Measurements from ENCODE around the gene ALDOA.

Gene ALDOA

DNA sequence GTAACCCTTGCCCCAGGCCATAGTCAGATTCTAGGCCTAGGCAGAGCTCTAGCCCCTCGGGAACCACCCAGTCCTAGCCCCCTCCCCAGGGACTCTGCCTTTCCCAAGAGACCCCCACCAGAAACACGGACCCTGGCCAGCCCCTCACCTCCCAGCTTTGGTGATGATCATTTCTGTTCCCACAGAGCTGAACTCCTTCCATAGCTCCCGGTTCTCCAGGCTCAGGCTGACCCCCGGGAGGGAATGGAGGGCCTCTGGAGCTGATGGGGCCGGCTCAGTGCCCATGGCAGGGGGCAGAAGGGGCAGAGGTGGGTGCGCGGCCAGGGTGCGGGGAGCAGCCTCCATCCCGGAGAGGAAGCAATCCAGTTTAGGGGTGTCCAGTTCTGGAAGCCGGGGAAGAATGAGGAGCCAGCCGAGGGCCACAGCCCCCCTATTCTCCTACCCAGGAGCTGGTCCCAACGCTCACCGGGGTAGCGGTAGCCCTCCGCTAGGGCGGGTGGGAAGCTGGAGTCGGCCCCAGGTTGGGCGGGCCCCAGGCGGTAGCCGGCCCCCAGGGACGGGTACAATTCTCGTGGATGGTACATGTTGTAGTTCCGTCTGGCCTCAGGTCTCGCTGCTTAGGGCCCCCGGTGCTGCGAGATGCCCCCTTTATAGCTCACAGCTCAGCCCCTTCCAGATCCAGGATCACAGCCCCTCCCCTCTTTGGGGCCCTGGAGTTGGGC, 25.2 kb downstream of the ALDOA start:
- no peak overlapping the region for H3K4me3 ChIP-seq (replicated peaks; ENCODE audit: low read depth, low read length)
- TF ChIP-seq, protein P1, sequence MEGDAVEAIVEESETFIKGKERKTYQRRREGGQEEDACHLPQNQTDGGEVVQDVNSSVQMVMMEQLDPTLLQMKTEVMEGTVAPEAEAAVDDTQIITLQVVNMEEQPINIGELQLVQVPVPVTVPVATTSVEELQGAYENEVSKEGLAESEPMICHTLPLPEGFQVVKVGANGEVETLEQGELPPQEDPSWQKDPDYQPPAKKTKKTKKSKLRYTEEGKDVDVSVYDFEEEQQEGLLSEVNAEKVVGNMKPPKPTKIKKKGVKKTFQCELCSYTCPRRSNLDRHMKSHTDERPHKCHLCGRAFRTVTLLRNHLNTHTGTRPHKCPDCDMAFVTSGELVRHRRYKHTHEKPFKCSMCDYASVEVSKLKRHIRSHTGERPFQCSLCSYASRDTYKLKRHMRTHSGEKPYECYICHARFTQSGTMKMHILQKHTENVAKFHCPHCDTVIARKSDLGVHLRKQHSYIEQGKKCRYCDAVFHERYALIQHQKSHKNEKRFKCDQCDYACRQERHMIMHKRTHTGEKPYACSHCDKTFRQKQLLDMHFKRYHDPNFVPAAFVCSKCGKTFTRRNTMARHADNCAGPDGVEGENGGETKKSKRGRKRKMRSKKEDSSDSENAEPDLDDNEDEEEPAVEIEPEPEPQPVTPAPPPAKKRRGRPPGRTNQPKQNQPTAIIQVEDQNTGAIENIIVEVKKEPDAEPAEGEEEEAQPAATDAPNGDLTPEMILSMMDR (IDR thresholded peaks at IDR 0.05; ENCODE audit: low read length, missing control alignments): no peak
- DNase-seq (ENCODE audit: low read depth): no peak

DNA sequence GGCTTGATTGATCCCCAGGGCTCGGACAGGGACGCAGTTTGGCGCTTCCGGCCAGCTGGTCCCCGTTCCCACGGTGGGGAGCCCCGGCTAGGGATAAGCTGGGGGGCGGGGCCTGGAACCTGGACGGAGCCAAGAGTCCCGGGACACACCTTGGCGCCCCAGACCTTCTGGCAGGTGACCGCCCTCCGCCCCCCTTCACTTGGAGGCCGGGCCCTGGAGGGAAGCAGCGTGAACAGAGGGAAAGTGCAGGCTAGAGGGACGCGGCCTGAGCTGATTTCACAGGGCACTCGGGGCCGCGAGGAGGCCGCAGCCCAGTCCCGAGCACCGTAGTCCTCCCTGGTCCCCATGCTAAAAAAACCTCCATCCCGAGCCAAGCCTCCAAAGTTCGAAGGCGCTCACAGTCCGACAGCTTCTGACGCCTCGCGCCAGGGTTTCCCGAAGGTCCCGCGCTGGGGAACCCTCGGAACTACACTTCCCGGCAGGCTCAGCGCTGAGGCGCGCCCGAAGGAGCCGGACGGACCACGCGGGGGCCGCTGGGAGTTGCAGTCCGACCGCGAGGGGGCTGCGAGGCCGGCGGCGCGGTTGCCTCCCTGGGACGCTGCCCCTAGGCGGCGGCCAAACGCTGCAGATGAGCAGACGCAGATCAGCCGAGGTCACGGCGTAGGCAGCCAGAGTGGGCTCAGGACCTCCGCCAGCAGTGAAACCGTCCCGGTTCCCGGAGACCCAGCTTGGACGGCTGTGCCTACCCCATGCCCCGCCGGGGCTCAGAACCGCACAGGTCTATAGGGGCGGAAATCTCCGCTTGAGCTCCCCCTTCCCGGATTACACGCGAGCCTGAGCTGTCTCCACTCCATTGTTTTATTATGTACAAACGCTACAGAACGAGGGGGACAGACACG, 26.2 kb downstream of the ALDOA start, which contains the start of gene TBX6:
TBX6 (minus strand) TSS at position 451 of the 899 bp plus-strand sequence. CDS start 731 bp downstream, outside the sequence.
- TF ChIP-seq, protein P1 (IDR thresholded peaks at IDR 0.05; ENCODE audit: low read length, missing control alignments): peak; percentile 55
- DNase-seq (ENCODE audit: low read depth): peak; percentile 90
- peak within 1 kb of the TSS; percentile 50 for H3K4me3 ChIP-seq (replicated peaks; ENCODE audit: low read depth, low read length)

DNA sequence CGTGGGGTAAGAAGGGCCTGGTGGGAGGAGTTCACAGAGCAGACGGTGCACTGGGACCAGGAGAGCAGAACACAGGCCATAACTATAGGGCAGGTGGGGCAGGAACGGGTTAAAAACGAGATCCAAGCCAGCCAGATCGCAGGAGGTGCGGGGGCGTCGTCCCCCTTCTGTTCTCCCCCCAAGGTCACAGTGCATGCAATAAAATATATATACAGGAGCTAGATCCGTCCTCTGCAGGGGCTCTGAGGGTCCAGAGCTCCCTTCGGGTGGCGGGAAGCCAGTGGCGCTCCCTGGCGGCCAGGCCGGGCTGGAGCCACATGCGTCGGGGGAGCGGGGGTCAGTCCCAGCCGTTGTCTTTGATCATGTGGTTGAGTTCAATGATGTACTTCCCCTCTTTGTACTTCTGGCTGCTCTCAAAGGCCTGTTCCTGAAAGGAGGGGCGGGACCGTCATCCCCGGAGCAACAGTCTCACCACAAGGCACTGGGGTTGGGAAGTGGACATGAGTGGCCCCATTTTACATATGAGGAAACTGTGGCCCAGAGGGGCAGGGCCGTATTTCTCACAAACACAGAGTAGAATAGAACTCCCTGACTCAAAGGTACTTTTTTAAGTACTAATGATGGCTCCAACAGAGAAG, 26.9 kb downstream of the ALDOA start:
- H3K4me3 ChIP-seq (replicated peaks; ENCODE audit: low read depth, low read length): peak overlapping the region; percentile 46
- TF ChIP-seq, protein P1 (IDR thresholded peaks at IDR 0.05; ENCODE audit: low read length, missing control alignments): peak; percentile 64
- DNase-seq (ENCODE audit: low read depth): peak; percentile 83

DNA sequence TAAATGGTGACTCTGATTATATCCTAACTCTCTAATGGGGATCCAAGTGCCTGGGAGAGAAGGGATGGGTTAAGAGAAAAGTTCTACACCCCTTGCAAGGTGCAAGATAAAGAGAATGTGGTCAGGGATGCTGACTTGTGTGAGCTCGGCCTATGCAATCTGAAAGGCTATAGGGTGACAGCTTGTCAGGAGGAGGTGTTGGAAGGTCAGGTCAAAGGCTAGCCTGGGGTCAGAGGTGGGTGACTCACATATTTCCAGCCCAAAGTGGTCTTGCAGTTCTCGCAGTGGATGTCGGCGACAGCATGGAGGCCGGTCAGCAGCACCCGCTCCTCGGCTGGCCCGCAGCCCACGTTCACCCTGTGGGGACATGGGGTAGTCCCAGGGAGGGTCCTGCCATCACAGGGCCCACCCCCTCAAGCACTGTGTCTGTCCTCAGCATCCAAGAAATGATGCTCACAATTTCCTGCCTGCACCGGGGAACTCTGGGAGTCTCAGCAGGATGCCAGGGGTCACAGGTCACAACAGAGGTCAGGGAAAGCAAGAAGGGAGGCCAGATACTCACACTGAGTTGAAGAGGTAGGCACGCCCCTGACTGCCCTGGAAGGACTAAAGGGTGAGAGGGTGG, 29.1 kb downstream of the ALDOA start:
- TF ChIP-seq, protein P1 (IDR thresholded peaks at IDR 0.05; ENCODE audit: low read length, missing control alignments): no peak
- peak overlapping the region; percentile 80 for H3K4me3 ChIP-seq (replicated peaks; ENCODE audit: low read depth, low read length)
- DNase-seq (ENCODE audit: low read depth): no peak

DNA sequence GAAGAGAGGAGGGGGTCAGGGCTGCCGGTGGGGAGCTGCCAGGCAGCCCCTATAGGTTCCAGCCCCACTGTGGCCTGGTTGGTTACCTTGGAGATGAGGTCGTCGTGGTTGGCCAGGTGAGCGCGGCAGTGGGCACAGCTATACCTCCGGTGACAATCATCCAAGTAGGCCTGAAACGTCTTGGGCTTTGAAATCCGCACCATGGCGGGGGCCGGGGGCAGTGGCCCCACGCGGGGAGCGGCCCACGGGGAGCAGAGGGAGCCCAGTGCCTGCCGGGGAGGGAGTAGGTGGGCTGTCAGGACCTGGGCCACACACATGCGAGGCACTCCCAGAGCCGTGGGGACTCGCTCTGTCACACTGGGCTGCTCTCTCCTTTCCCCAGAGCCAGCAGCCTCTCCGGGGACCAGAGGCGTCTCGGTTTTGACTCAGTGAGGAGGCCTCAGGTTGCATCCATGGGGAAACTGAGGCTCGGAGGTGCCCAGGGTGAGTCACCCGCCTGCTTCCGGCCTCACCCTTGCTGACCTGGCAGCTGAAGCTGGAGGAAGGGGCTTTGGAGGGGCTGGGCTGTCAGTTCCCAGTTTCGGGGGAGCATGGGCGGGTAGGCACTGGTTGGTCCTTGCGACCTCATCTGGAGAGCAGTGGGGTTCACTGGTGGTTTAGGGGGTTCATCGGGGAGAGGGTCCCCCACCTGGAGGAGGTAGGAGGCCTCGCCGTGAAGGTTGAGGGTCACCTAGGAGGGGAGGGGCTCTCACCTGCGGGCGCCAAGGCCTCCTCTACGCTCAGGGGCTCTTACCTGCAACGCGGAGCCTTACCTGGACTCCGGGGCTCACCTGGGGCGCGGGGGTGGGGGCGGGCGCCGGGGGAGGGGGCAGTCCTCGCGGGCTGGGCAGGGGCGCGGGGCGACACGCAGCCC, 29.9 kb downstream of the ALDOA start:
- peak overlapping the region; percentile 80 for H3K4me3 ChIP-seq (replicated peaks; ENCODE audit: low read depth, low read length)
- TF ChIP-seq, protein P1 (IDR thresholded peaks at IDR 0.05; ENCODE audit: low read length, missing control alignments): no peak
- no peak for DNase-seq (ENCODE audit: low read depth)

All from fibroblast of pulmonary artery (primary cell).